Dedifferentiated amniotic fluid mesenchymal stem cell (primary cell): ENCODE measurements around the gene TNRC6C.
A peak's percentile ranks its signal among the peaks of the same experiment; 100 is the strongest.
"Not testable (repeated sequence)": the region's sequence is repeated elsewhere in the genome, so short reads cannot be mapped to it uniquely, and the experiment has no call there.

Source experiments
- DNase-seq: peaks from one replicate; pipeline ENCODE4 v3.0.0-alpha.2; 2016; ENCODE audit errors: extremely low spot score

The TNRC6C gene

DNA sequence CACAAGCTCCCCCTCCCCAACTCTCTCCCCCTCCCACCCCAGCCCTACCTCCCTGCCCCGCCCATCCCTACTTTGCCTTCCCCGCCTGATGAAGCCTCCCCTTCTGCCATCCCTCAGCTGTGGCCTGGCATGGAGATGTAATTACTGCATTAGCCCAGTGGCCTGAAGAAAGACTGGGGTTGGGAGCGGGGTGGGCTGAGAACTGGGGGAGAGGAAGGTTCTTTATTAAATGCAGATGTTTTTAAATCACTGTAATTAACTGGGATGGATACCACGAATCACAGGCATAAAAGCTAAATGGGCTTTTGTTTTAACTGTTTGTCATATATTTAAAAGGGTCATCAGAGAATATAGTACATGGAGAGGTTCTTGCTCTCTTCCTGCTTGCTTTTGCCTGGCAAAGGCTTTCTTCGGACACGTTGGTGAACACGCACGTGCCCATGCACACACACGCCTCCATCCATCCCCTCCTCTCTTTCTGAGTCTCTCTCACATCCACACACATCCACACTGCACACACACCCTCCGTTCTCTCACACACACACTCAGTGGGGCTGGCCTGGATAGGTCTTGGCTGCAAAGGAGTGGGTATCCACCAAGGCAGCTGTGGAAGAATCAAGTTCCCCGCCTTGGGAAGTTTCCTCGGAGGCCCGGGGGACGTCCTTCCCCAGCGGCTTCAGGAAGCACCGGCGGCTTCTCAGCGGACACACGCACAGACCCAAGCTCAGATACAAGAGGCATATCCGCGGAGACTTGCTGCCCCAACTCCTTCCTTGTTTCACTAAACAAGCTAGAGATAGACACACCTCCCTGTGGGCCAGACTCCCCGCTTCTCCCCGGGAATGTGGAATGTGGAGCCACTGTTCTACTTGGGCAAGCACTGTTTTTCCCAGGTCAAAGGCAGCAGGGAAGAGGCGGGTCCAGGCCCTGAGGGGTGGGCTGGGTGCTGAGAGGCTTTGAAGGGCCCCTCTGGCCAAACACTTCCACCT is 27.4 kb upstream of the TNRC6C start:
- no peak for DNase-seq

DNA sequence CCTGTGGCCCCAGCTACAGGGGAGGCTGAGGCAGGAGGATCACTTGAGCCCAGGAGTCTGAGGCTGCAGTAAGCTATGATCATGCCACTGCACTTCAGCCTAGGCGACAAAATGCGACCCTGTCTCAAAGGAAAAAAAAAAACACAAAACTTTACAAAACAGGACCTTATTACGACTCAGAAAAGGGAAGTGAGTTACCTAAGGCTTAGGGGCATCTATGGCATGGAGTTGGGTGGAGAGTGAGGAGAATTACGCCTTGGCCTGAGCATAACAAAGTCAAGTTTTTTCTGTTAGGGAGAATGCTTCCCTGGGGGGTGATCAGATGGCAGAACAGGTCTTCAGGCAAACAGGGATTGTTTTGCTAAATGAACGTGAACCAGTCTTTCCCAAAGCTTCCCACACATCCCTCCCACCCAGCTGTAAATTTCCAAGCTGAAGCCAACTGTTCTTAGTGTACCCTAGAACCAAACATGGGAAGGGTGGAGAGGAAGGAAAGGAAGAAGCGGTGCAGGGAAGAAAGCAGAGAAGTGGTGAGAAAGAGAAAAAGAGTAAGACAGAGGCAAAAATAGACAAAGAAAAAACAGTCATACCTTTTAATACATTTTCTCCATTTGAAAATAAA is 24.6 kb upstream of the TNRC6C start:
- no peak for DNase-seq

DNA sequence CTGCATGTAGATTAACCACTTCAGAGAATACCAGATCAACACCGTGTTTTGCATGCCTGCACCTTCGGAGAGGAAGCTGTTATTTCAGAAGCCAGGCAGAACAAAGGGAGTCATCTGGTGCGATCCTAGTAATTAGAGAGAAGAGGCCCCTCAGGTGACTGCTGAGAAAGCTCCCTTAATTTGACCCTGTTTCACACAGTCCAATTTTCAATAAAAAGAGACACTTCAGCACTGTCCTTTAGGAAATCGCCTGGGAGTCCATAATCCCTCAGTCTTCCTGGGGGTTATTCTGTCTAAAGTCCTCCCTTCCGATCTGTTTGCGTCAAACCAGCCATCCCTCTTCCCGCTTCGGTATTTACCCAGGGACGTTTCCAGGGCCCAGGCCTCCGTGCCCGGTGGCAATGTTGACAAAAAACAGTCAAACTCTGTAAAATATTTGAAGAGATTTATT is 23.4 kb upstream of the TNRC6C start:
- DNase-seq = no peak

- DNase-seq = not testable (repeated sequence)
Measured at GRCh38 chr17:77935744-77936143, 22.8 kb upstream of the TNRC6C start.

DNA sequence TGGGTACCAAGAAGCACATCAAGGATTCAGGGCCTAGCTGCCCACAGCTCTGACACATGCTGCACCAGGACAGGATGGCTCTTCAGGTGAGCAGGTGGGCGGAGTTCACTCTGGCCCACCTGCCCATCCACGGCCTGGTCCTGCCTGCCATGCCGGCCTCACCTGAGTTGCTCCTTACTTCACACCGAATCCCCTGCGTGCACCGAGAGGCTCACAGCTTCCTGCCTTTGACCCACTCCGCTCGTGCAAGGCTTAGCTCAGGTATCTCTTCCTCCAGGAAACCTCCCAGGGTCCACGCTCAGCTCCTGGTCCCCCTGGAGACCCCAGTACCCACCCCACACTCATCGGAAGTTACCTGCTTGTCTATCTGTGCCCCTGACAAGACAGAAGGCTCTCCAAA is 21.6 kb upstream of the TNRC6C start:
- DNase-seq = no peak

GRCh38 chr17:77941004-77941403 is 17.5 kb upstream of the TNRC6C start:
- DNase-seq = no peak

- DNase-seq = no peak
Measured at GRCh38 chr17:77942112-77942988, 16.2 kb upstream of the TNRC6C start.

- no peak for DNase-seq
Measured at GRCh38 chr17:77943971-77944370, 14.5 kb upstream of the TNRC6C start.

DNA sequence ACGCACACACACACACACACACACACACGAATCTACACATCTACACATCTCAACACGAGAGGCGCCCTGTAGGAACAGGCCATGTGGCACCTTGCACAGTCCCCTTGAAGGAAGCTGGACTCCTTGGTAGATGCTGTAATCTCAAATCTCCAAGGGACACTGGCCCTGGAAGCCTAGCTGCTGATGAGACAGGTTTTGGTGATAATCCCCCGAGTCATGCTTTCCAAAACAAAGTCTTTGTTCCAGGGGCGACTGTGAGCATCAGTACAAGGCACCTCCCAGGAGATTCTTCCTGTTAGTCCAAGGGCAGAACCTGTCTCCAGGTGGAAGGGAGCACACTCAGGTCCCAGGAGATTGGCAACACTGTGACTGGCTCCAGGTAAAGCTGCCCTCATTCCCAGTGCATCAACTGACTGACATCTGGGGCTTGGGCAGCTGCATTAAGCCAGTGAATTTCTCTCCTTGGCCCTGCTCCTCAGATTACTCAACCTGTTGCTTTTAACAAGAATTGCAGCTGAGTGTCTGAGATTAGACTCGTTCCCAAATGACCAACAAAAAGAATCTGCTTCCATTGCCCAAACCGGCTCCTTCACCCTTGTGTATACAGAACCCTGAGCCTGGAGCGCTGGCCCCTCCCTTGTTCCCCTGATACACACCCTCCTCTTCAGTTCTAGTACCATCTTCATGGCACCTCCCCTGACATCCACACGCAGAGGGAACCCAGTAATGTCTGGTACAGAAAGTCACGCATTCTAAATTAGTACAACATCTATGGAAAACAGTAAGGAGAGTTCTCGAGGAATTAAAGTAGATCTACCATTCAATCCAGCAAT is 13.9 kb upstream of the TNRC6C start:
- no peak for DNase-seq

GRCh38 chr17:77946900-77947645 is 11.4 kb upstream of the TNRC6C start:
- DNase-seq = no peak

- peak; percentile 48 for DNase-seq
Measured at GRCh38 chr17:77948690-77949114, 9.8 kb upstream of the TNRC6C start.

DNA sequence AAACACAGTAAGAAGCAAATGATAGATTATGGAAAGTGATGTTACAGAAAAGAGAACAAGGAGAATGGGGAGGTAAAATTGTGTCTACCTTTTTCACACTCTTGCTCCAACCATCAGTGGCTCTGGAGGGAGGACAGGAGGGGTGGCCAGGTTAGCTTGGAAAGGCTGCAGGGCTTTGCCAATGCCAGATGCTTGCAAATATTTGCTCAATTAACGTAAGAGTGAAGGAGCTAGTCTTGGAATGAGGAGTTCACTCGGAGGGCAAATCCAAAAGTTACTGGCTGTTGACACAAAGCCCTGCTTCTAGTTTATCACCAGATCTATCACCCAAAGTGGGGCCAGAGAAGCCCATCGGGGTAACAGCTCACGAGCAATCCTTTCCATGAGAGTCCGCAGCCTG is 7.4 kb upstream of the TNRC6C start:
- DNase-seq = no peak

GRCh38 chr17:77952368-77952767 is 6.1 kb upstream of the TNRC6C start:
- DNase-seq = no peak

GRCh38 chr17:77957235-77957856 is 1.2 kb upstream of the TNRC6C start:
- DNase-seq = no peak

DNA sequence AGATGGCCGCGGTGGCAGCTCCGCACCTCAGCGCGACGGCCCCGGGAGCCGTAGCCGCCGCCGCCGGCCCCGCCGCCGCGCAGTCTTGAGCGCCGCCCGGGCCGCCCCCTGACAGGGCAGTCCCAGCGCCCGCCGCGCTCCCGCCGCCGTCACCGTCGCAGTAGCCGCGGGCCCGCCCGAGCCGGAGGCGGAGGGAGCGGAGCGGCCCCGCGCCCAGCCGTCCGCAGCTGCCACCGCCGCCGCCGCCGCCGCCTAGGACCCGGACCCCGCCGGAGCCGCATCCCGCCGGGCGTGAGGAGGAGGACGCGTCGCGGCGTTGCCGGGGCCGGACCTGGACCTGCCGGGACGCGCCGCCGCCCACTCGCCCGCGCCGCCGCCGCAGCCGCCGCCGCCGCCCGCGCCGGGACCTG is 218 bp downstream of the TNRC6C start:
- DNase-seq = no peak

- no peak for DNase-seq
Measured at GRCh38 chr17:77959126-77959925, 823 bp downstream of the TNRC6C start.

GRCh38 chr17:77959926-77960521 is 1.5 kb downstream of the TNRC6C start:
- DNase-seq = no peak

DNA sequence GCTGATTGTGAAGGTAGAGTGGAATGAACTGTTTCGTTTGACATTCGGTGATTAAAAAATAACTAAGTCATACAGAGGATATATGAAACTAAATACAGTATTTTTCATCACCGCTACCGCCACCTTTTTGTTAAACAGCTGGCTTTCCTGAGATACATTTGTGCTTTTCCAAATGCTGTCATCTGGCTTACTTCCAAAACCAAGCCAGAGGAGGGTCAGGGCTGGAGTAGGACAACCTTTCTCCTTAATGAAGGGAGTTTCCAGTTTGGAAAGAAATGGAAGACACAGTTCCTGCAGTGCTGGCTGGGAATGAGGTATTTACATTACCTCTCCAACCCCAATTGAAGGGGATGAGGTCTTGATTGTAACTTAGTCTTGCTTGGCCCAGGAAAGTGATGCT is 3.2 kb downstream of the TNRC6C start:
- no peak for DNase-seq

- DNase-seq = no peak
Measured at GRCh38 chr17:77962348-77962747, 3.8 kb downstream of the TNRC6C start.
